Measurements from ENCODE around the gene APOD. TPM values are rescaled to one million over a fixed set of nuclear protein-coding genes. Genes with fewer than 3 reads are reported as not detected.
A peak's percentile ranks its signal among the peaks of the same experiment; 100 is the strongest.
"Not testable (repeated sequence)": the region's sequence is repeated elsewhere in the genome, so short reads cannot be mapped to it uniquely, and the experiment has no call there.

APOD gene
- total RNA-seq, 3 donors from 2014 or later, result not detected

DNA sequence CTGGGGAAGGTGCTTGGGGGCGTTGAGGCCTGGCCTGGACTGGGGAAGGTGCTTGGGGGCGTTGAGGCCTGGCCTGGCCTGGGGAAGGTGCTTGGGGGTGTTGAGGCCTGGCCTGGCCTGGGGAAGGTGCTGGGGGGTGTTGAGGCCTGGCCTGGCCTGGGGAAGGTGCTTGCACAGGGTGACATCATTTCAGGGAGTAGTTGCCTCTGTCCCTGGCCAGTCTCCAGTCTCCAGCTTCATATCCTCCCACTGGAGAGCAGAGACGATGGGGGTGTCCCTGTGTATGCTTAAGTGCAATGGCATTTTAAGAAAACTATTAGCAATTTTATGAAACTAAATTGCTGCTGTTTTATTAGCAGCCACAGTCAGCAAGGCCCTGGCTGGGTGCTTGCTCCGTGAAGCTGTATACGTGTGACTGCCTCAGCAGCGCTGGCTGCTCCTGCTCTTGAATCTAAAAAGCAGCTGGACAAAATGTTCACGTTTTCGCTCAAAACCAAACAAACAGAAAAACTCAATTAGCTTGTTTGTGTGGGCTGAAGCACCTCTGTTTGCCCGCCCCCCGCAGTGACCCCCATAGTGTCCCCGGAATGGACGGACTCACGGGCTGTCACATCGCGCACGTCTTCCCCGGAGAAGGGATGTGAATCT, 38.9 kb upstream of the APOD start:
- ATAC-seq; H3K27me3 Mint-ChIP-seq (ENCODE audit: low read depth); DNase-seq; H3K4me3 Mint-ChIP-seq; H3K9me3 Mint-ChIP-seq; H3K4me1 Mint-ChIP-seq (ENCODE audit: low read depth); H3K36me3 Mint-ChIP-seq (ENCODE audit: insufficient read depth): not testable (repeated sequence)

- not testable (repeated sequence) for H3K4me3 Mint-ChIP-seq; DNase-seq; H3K36me3 Mint-ChIP-seq (ENCODE audit: insufficient read depth); ATAC-seq; H3K4me1 Mint-ChIP-seq (ENCODE audit: low read depth); H3K27me3 Mint-ChIP-seq (ENCODE audit: low read depth); H3K9me3 Mint-ChIP-seq
These were observed 38.3 kb upstream of the APOD start for GRCh38 chr3:195622012-195622411.

GRCh38 chr3:195621095-195621494, 37.4 kb upstream of the APOD start:
- H3K4me1 Mint-ChIP-seq (ENCODE audit: low read depth); H3K9me3 Mint-ChIP-seq; H3K4me3 Mint-ChIP-seq; H3K36me3 Mint-ChIP-seq (ENCODE audit: insufficient read depth); ATAC-seq; H3K27me3 Mint-ChIP-seq (ENCODE audit: low read depth); DNase-seq: not testable (repeated sequence)

- not testable (repeated sequence) for ATAC-seq; DNase-seq; H3K4me3 Mint-ChIP-seq; H3K27me3 Mint-ChIP-seq (ENCODE audit: low read depth); H3K9me3 Mint-ChIP-seq; H3K4me1 Mint-ChIP-seq (ENCODE audit: low read depth); H3K36me3 Mint-ChIP-seq (ENCODE audit: insufficient read depth)
These were observed 36.7 kb upstream of the APOD start for GRCh38 chr3:195620476-195620875.

DNA sequence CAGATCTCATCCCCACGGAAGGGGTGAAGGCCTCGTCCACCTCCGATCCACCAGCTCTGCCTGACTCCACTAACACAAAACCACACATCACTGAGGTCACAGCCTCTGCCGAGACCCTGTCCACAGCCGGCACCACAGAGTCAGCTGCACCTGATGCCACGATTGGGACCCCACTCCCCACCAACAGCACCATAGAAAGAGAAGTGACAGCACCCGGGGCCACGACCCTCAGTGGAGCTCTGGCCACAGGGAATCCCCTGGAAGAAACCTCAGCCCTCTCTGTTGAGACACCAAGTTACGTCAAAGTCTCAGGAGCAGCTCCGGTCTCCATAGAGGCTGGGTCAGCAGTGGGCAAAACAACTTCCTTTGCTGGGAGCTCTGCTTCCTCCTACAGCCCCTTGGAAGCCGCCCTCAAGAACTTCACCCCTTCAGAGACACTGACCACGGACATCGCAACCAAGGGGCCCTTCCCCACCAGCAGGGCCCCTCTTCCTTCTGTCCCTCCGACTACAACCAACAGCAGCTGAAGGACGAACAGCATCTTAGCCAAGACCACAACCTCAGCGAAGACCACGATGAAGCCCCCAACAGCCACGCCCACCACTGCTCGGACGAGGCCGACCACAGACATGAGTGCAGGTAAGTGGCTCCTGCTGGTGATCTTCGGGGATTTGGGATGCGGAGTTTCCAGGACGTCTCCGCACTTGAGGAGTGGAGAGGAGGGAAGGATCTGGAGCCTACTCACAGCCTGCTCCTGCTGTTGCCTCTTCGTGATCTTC, 36.0 kb upstream of the APOD start:
- H3K27me3 Mint-ChIP-seq (ENCODE audit: low read depth); H3K4me1 Mint-ChIP-seq (ENCODE audit: low read depth); H3K9me3 Mint-ChIP-seq; H3K36me3 Mint-ChIP-seq (ENCODE audit: insufficient read depth); DNase-seq; ATAC-seq; H3K4me3 Mint-ChIP-seq: not testable (repeated sequence)

DNA sequence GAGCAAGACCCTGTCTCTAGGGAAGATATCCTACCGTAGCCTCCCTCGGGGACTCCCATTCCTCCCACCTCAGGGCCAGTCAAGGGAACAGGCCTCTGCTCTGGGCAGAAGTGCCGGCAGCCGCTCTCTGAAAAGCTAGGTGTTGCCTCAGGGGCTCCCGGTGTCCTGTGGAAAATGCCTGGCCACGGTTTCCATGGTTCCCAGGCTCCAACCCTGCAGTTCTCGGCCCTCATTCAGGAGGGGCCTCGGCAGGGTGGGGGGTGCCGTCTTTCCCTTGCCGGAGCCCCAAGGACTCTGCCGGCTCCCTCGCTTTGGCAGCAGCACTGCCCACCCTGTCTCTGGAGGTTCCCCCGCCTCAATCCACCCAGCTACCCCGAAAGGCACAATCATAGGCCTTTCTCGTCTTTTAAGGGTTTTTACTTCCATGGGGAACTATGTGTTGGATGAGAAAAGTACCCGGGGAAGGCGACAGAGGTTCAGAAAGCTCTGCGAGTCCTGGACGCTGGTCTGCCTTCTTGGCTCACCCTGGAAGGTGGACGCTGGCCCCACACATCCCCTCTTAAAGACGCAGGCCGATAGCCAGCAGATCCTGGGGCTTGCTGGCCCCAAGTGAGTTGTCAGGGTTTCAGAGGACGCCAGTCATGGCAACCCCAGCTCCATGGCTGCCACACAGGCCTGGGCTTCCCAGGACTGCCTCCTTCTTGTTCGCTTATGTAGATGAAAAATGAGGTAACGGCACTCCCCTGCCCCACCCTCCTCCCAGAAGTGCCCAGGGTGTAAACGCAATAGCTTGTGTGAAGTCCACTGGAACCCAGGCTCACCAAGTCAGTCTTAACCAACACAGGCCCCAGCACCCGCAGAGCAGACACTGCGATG, 34.3 kb upstream of the APOD start:
- not testable (repeated sequence) for H3K27me3 Mint-ChIP-seq (ENCODE audit: low read depth); DNase-seq; H3K4me3 Mint-ChIP-seq; ATAC-seq; H3K36me3 Mint-ChIP-seq (ENCODE audit: insufficient read depth); H3K9me3 Mint-ChIP-seq
- H3K4me1 Mint-ChIP-seq (ENCODE audit: low read depth), result peaks cover 14% of the 10 kb centered on the region

- H3K4me3 Mint-ChIP-seq; H3K9me3 Mint-ChIP-seq; ATAC-seq; H3K27me3 Mint-ChIP-seq (ENCODE audit: low read depth); DNase-seq; H3K36me3 Mint-ChIP-seq (ENCODE audit: insufficient read depth): not testable (repeated sequence)
- H3K4me1 Mint-ChIP-seq (ENCODE audit: low read depth), result peaks cover 16% of the 10 kb centered on the region
These were observed 33.4 kb upstream of the APOD start for GRCh38 chr3:195617134-195617533.

GRCh38 chr3:195616681-195617080, 32.9 kb upstream of the APOD start:
- H3K27me3 Mint-ChIP-seq (ENCODE audit: low read depth), result peaks cover 6% of the 10 kb centered on the region
- H3K9me3 Mint-ChIP-seq, result no peaks in the 10 kb centered on the region
- H3K4me3 Mint-ChIP-seq, result no peak overlapping the region
- peaks cover 16% of the 10 kb centered on the region for H3K4me1 Mint-ChIP-seq (ENCODE audit: low read depth)
- H3K36me3 Mint-ChIP-seq (ENCODE audit: insufficient read depth), result no peaks in the 10 kb centered on the region
- no peak for DNase-seq
- no peak for ATAC-seq

DNA sequence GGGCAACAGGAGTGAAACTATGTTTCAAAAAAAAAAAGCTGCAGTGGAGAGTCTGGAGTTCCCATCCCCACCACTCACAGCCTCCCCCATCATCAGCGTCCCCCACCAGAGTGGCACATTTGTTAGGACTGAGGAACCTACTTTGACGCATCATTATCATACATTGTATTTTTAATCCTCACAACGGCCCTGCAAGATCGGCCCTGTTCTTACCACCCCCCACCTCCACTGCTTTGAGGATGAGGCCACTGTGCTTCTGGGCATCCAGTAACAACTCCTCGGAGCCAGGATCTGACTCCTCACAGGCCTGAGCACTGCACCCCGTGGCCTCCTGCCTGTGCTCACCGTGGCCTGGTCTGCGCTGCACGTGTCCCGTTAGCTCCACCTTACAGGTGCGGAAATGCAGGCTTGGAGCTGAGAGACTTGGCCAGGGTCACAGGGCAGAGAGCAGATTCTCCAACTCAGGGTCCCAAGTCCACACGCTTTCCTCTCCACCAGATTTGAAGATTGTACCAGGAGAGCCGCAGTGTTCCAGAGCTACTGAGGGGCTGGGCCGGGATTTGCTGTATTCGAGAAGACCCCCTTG, 32.3 kb upstream of the APOD start:
- not testable (repeated sequence) for ATAC-seq; H3K9me3 Mint-ChIP-seq; H3K4me3 Mint-ChIP-seq; DNase-seq; H3K36me3 Mint-ChIP-seq (ENCODE audit: insufficient read depth); H3K27me3 Mint-ChIP-seq (ENCODE audit: low read depth)
- peaks cover 18% of the 10 kb centered on the region for H3K4me1 Mint-ChIP-seq (ENCODE audit: low read depth)

- H3K36me3 Mint-ChIP-seq (ENCODE audit: insufficient read depth); H3K4me3 Mint-ChIP-seq; H3K9me3 Mint-ChIP-seq; H3K27me3 Mint-ChIP-seq (ENCODE audit: low read depth); DNase-seq: not testable (repeated sequence)
- H3K4me1 Mint-ChIP-seq (ENCODE audit: low read depth), result peaks cover 25% of the 10 kb centered on the region
- ATAC-seq, result peak in 1 of 2 donors; percentile 29
These were observed 31.1 kb upstream of the APOD start for GRCh38 chr3:195614672-195615504.

DNA sequence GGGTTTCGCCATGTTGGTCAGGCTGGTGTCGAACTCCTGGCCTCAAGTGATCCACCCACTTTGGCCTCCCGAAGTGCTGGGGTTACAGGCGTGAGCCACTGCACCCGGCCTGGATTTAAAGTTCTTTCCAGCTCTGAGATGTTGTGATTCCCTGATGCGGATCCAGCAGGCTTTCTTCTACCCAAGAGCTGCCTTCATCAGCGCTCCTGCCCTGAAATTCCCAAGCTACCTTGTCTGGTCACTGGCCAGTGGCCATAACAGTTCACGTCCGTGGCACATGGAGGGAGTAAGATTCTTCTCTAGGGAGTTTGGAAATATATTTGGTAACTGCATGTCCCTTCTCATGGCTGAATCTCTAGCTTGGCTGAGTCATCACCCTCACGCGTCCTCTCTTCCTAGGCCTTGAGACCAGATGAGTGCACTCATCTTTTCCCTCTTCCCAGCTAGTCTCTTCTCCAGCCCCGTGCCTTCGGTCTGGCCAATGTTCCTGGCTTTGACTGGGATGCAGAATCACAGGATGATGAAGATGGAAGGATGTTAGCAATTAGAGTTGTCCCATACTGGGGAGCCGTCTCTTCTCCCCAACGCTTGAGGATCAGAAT, 29.8 kb upstream of the APOD start:
- ATAC-seq (no peak), DNase-seq (no peak)
- Mint-ChIP-seq H3K36me3 (ENCODE audit: insufficient read depth) (no peaks in the 10 kb centered on the region), H3K4me1 (ENCODE audit: low read depth) (peaks cover 38% of the 10 kb centered on the region), H3K27me3 (ENCODE audit: low read depth) (no peaks in the 10 kb centered on the region), H3K4me3 (no peak overlapping the region), H3K9me3 (peaks cover 4% of the 10 kb centered on the region)

DNA sequence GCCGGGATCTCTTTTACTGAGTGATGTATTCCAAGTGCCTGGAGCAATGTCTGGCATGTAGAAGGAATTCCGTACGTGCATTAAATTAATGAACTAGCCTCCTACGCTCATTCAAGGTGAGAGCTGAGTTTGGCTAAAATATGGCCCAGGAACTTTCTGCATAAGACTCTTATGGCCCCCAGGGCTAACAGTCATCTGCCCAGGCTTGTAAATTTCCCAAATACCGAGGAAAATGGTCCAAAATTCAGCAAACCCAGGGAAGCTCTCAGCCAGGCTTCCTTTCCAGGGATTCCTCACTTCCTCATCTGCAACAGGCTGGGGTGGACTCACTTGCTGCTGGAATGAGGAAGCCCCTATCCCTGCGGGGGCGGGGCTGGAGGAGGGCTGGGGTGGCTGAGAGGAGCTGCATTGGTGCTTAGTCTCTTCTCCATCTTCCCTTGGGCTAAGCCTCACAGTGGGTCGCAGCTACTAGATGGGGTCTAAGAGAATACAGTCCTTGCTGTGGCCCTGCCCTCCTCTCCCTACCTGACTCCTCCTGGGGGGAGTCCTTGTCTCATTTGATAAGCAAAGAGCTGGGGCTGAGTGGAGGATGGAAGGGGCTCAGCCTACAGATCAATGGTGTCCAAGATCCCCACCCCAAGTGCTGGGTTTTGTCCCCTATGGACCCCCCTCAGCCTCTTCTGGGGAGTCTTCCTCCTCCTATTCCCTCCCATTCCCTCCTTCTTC, 28.5 kb upstream of the APOD start:
- Mint-ChIP-seq H3K4me3 (no peak overlapping the region), H3K4me1 (ENCODE audit: low read depth) (peaks cover 40% of the 10 kb centered on the region), H3K36me3 (ENCODE audit: insufficient read depth) (no peaks in the 10 kb centered on the region), H3K27me3 (ENCODE audit: low read depth) (no peaks in the 10 kb centered on the region), H3K9me3 (peaks cover 8% of the 10 kb centered on the region)
- DNase-seq (no peak), ATAC-seq (no peak)

- Mint-ChIP-seq H3K4me3 (peak overlapping the region; percentile 43), H3K4me1 (ENCODE audit: low read depth) (peaks cover 32% of the 10 kb centered on the region), H3K27me3 (ENCODE audit: low read depth) (no peaks in the 10 kb centered on the region), H3K9me3 (peaks cover 20% of the 10 kb centered on the region), H3K36me3 (ENCODE audit: insufficient read depth) (peaks cover 2% of the 10 kb centered on the region)
- DNase-seq, result no peak
- peak; percentile 95 for ATAC-seq
These were observed 25.5 kb upstream of the APOD start for GRCh38 chr3:195609229-195609628.
